Tibial nerve (tissue), 4 donors: ENCODE data around the gene FAM174C. TPM values are rescaled to one million over a fixed set of nuclear protein-coding genes. Genes with fewer than 3 reads are reported as not detected.
"Not testable (repeated sequence)": the region's sequence is repeated elsewhere in the genome, so short reads cannot be mapped to it uniquely, and the experiment has no call there.

Experiments
- DNase-seq, 2 donors: peaks; one replicate each; pipeline ENCODE4 v3.0.0-alpha.2; 2019; ENCODE audit warnings: low spot score in 2 of 2
- H3K27ac ChIP-seq, 4 donors: fragments of 200-600 bp; sonication (generic) in 3 of 4; one replicate each; pipeline ENCODE4 v1.5.1; 2017 to 2019; ENCODE audit warnings: mild to moderate bottlenecking in 1 of 4
- H3K27me3 ChIP-seq, 2 donors: fragments of 200-600 bp; sonication (generic) in 1 of 2; one replicate each; pipeline versions ENCODE4 v1.5.1 to v1.6.0; 2017 to 2019
- H3K36me3 ChIP-seq, 3 donors: fragments of 200-600 bp; sonication (generic); one replicate each; pipeline ENCODE4 v1.5.1; 2018 to 2019
- H3K4me1 ChIP-seq, 4 donors: fragments of 200-600 bp; sonication (generic) in 3 of 4; one replicate each; pipeline ENCODE4 v1.5.1; 2017 to 2019
- H3K4me3 ChIP-seq, 4 donors: fragments of 200-600 bp; sonication (generic) in 3 of 4; one replicate each; pipeline ENCODE4 v1.5.1; 2017 to 2019; ENCODE audit warnings: mild to moderate bottlenecking in 1 of 4, moderate library complexity in 1 of 4
- H3K9me3 ChIP-seq, 4 donors: fragments of 200-600 bp; sonication (generic) in 3 of 4; one replicate each; pipeline ENCODE4 v1.5.1; 2017 to 2019
- CTCF ChIP-seq, 5 experiments: fragments of 200-600 bp in 3 of 5; fragments of 450-650 bp in 2 of 5; sonication (generic) in 3 of 5; IDR thresholded peaks; one replicate each; pipeline ENCODE4 v1.5.1; 2016 to 2019; ENCODE audit warnings: antibody characterized with exemption in 5 of 5, mild to moderate bottlenecking in 3 of 5, moderate library complexity in 2 of 5
- EP300 ChIP-seq, 2 donors: sonication (generic); formaldehyde crosslinking; IDR thresholded peaks; one replicate each; pipeline ENCODE4 v1.6.1; 2017; ENCODE audit warnings: antibody characterized with exemption in 2 of 2, mild to moderate bottlenecking in 1 of 2
- POLR2A ChIP-seq, 2 donors: fragments of 450-650 bp; IDR thresholded peaks; one replicate each; pipeline ENCODE4 v1.6.1; 2017; ENCODE audit warnings: antibody characterized with exemption in 2 of 2, mild to moderate bottlenecking in 2 of 2, moderate library complexity in 2 of 2
- WGBS, 2 donors: methylation state at CpG; one replicate each; pipeline ENCODE4 v1.1.5; 2018; 5-methylcytosine and 5-hydroxymethylcytosine counted together
- total RNA-seq, 4 donors: library from RNA; depleted of rRNA; stranded (reverse); fragments of >200 nt; gene quantifications; one replicate each; pipeline ENCODE4 v1.1.0, GENCODE V29; 2016

Gene FAM174C
- total RNA-seq, 4 donors from 2014 or later = 25.5 to 80.7 (median 52.0) TPM

DNA sequence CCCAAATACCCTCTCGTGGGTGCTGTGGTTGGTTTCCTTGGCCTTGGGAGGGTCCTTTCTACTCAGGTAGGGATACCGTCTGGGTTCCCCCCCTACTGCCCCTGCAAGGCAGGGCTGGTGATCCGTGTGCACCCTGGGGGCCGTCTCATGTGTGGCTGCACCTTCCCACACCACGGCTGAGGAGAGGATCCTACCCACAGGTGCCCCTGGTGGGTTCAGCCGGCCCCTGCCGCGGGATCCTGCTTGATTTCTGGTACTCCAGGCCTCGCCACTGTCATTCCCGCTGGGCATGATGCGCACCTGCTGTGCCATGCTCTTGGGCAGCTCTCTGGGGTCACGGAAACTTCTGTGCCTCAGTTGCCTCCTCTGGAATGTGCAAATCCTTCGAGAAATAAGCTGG lies 41.1 kb downstream of the FAM174C start:
- no peak for DNase-seq
- Histone ChIP-seq H3K4me3 (no peak overlapping the region), H3K4me1 (peaks cover 0 to 23% (median 4%) of the 10 kb centered on the region in 4 donors), H3K9me3 (no peaks in the 10 kb centered on the region), H3K36me3 (no peaks in the 10 kb centered on the region), H3K27me3 (peaks cover 0 to 91% of the 10 kb centered on the region in 2 donors), H3K27ac (no peak overlapping the region)
- TF ChIP-seq CTCF (IDR thresholded peaks at IDR 0.05) (no peak), EP300 (IDR thresholded peaks at IDR 0.05) (no peak), POLR2A (IDR thresholded peaks at IDR 0.05) (no peak)
- 83 to 85% methylated on average over 8 to 10 of the region's 13 CpGs for WGBS, 2 donors

DNA sequence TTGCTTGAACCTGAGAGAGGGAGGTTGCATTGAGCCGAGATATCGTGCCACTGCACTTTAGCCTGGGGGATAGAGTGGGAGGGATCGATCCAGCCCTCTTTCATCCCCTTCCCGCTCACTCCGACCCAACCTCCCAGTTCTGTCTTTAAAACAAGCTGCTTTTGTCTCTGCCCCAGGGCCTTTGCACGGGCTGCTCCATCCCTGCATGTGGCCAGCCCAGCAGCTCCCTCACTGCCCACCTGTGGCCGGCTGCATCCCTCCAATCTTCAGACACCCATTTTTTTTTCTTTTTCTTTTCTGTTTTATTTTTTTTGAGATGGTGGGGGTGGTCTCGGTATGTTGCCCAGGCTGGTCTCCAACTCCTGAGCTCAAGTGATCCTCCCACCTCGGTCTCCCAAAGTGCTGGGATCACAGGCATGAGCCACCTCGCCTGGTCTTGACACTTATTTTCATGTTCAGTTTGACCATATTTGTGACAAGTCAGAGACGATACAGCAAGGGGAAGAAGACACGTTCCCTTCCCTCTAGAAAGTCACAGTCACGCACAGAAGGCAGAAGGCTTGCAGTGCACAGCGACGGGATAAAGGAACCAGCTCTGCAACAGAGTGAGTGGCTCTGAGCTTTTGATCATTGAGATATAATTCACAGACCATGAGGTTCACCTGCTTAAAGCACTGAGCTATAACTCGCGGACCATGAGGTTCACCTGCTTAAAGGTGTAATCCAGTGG lies 42.1 kb downstream of the FAM174C start:
- no peaks in the 10 kb centered on the region for H3K36me3 ChIP-seq
- DNase-seq = no peak
- H3K9me3 ChIP-seq = no peaks in the 10 kb centered on the region
- H3K4me1 ChIP-seq = peaks cover 0 to 23% (median 4%) of the 10 kb centered on the region in 4 donors
- peaks cover 0 to 100% of the 10 kb centered on the region in 2 donors for H3K27me3 ChIP-seq
- H3K4me3 ChIP-seq = no peak overlapping the region
- 78 to 84% methylated on average over 16 to 17 of the region's 17 CpGs for WGBS, 2 donors
- H3K27ac ChIP-seq = no peak overlapping the region
- TF ChIP-seq POLR2A (IDR thresholded peaks at IDR 0.05) (no peak), CTCF (IDR thresholded peaks at IDR 0.05) (no peak)

DNA sequence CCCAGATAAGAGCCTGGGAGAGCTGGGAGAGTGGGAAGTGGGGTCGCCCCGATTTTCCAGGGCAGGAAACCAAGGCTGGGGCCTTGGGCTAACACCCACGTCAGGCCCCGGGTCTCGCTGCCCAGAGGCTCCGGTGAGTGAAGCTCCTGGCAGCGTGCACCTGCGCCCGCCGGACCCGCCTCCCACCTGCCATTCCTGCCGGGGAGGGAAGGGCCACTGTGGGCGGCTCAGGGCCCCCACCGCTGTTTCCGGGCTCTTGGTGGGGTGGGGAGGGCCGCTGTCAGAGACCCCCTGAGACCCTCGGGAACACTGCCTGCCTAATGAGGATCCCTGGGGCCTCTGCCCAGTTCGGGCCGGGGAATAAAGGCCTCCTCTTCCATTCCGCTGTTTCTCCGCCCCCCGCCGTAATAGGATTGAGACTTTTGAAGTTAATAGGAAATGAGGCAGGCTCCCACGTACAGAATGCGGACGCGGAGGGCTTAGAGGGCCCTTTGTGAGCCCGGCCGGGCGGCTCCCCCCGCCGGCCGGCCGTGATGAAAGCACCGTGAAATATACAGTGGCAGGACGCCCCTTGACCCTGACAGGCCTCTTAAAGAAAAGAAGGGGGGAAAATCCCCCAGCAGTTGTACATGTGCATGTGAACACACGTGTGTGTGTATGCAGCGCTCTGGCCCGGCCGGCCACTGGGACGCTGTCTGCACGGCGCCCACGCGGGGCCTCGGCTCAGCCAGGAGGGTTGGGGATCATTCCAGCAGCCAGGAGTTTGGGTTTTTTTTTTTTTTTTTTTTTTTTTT lies 43.5 kb downstream of the FAM174C start:
- no peak for DNase-seq
- H3K36me3 ChIP-seq = no peaks in the 10 kb centered on the region
- WGBS, 2 donors = 32 to 42% methylated on average over 41 to 43 of the region's 46 CpGs
- no peaks in the 10 kb centered on the region for H3K9me3 ChIP-seq
- H3K27ac ChIP-seq = no peak overlapping the region
- no peak overlapping the region for H3K4me3 ChIP-seq
- peaks cover 0 to 23% (median 4%) of the 10 kb centered on the region in 4 donors for H3K4me1 ChIP-seq
- peaks cover 0 to 98% of the 10 kb centered on the region in 2 donors for H3K27me3 ChIP-seq
- TF ChIP-seq CTCF (IDR thresholded peaks at IDR 0.05) (no peak), POLR2A (IDR thresholded peaks at IDR 0.05) (no peak), EP300 (IDR thresholded peaks at IDR 0.05) (no peak)

DNA sequence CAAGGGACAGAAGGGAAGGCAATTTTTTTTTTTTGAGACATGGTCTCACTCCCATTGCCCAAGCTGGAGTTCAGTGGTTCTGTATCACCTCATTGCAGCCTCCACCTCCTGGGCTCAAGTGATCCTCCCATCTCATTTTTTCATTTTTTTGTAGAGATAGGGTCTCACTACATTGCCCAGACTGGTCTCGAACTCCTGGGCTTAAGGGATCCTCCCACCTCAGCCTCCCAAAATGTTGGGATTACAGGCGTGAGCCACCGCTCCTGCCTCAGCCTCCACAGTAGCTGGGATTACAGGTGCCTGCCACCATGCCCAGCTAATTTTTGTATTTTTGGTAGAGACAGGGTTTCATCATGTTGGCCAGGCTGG lies 44.9 kb downstream of the FAM174C start:
- not testable (repeated sequence) for DNase-seq, H3K27ac ChIP-seq, H3K4me3 ChIP-seq, H3K36me3 ChIP-seq, H3K9me3 ChIP-seq
- peaks cover 0 to 98% of the 10 kb centered on the region in 2 donors for H3K27me3 ChIP-seq
- peaks cover 3 to 32% (median 12%) of the 10 kb centered on the region in 4 donors for H3K4me1 ChIP-seq
- 98% methylated on average over 3 of the region's 3 CpGs for WGBS, 2 donors

DNA sequence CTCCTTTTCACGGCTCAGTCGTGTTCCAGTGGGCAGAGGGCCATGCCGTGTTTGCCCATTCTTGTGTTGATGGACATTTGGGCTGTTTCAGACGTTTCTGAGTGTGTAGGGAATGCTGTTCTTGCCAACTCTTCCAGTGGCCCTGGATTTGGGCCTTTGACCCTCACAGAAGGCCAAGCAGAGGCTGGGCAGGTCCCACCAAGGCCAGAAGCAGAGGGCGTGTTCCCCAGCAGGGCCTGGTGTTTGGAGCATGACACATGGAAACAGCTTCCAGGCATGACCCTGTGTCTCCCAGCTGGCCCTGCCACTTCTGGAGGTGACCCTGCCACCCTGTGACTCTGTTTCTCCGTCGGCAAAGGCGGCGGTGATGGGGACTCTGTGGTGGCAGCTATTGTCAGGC lies 46.2 kb downstream of the FAM174C start:
- no peak for DNase-seq
- H3K27me3 ChIP-seq = peaks cover 0 to 90% of the 10 kb centered on the region in 2 donors
- H3K27ac ChIP-seq = no peak overlapping the region
- no peak overlapping the region for H3K4me3 ChIP-seq
- no peak for TF ChIP-seq POLR2A (IDR thresholded peaks at IDR 0.05)
- no peak for TF ChIP-seq EP300 (IDR thresholded peaks at IDR 0.05)
- TF ChIP-seq CTCF (IDR thresholded peaks at IDR 0.05) = no peak
- no peaks in the 10 kb centered on the region for H3K9me3 ChIP-seq
- 81 to 82% methylated on average over 9 of the region's 9 CpGs for WGBS, 2 donors
- peaks cover 3 to 25% (median 10%) of the 10 kb centered on the region in 4 donors for H3K4me1 ChIP-seq
- no peaks in the 10 kb centered on the region for H3K36me3 ChIP-seq
